ENCODE measurements around the gene PLA2G4D. TPM values are rescaled to one million over a fixed set of nuclear protein-coding genes. Genes with fewer than 3 reads are reported as not detected.

The PLA2G4D gene
- total and polyA plus RNA-seq, 10 of the 15 experiments (the other 5 are each of a cell fraction or from before 2014, with no cell fraction given), result 0.03 TPM; not detected in 9

DNA sequence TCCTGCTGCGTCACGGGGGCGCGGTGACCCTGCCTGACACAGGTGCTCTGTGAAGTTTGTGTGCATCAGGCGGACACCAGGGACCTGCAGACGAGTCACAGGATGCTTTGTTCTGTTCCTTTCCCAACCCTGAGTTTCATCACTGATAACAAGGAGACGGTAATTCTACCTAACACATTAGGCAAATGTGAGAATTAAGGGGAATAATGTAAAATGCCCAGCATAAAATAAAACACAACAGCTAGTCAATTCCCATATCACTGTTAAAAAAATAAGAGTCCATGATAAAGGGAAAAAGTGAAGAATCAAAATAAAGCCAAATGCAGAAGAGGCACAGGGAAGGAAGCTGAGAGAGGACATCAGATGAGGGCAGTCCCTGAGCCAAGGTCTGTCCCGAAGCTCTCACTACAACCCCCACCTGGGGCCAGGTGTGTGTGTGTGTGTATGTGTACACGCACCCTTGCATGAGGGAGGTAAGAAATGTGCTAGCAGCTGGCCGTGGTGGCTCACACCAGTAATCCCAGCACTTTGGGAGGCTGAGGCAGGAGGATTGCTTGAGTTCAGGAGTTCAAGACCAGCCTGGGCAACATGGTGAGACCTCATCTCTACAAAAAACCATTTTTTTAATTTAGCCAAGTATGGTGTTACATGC lies 27.5 kb downstream of the PLA2G4D start:
- in situ Hi-C loops (cut with MboI) (no loop called here), intact Hi-C loops (cut with micrococcal nuclease; ENCODE audit: unreplicated experiment) (loop anchor here (1.0 kb wide), 1 partner anchor 67 kb away; no protein-coding TSS in a partner anchor)
- POLR2A ChIA-PET, result no interaction called here
- no TSS peak for BruUV-seq (replicated peaks)
- no peak overlapping the region for H3K9ac ChIP-seq (ENCODE audit: control insufficient read depth, insufficient read depth, low read length)
- CTCF ChIA-PET, result interaction anchor here (0.6 to 1.5 kb wide), 6 partner anchors 12 to 795 kb away, joined by 3 to 7 read pairs (median 4); no protein-coding TSS in a partner anchor
- DNase-seq (ENCODE audit: low read depth, low spot score) (no peak), ATAC-seq (no peak), FAIRE-seq (peak; percentile 23)
- H4K20me1 ChIP-seq (ENCODE audit: control insufficient read depth, insufficient read depth), result no peaks in the 10 kb centered on the region
- SMC1A ChIA-PET (ENCODE audit: uncharacterized antibody, unreplicated experiment), result interaction anchor here (0.6 kb wide), 1 partner anchor 256 kb away, joined by 4 read pairs; no protein-coding TSS in a partner anchor
- H3K79me2 ChIP-seq (ENCODE audit: control insufficient read depth, insufficient read depth, low read length), result no peaks in the 10 kb centered on the region
- no peak overlapping the region for H3K4me3 ChIP-seq
- 18% methylated on average over 10 of the region's 10 CpGs for WGBS (ENCODE audit: insufficient coverage, insufficient replicate concordance, low lambda C conversion rate, missing lambda C conversion rate)
- no peak overlapping the region for H3K4me2 ChIP-seq (ENCODE audit: control insufficient read depth, insufficient read depth)
- H3K27ac ChIP-seq (ENCODE audit: control insufficient read depth, insufficient read depth), result no peak overlapping the region
- H3K9me3 ChIP-seq (replicated peaks; ENCODE audit: control insufficient read depth, insufficient read depth, low read length), result no peaks in the 10 kb centered on the region
- RAD21 ChIA-PET (ENCODE audit: unreplicated experiment), result interaction anchor here (0.7 kb wide), 1 partner anchor 77 kb away, joined by 4 read pairs; no protein-coding TSS in a partner anchor
- H3K4me1 ChIP-seq (ENCODE audit: control insufficient read depth, insufficient read depth, low read length), result peaks cover 10% of the 10 kb centered on the region
- H3K27me3 ChIP-seq (replicated peaks in 1 of 2; ENCODE audit: control insufficient read depth in 2 of 2, insufficient read depth in 2 of 2, low read length in 1 of 2), result no peaks in the 10 kb centered on the region
- H3K36me3 ChIP-seq (ENCODE audit: control insufficient read depth in 2 of 2, insufficient read depth in 2 of 2, low read length in 1 of 2), result no peaks in the 10 kb centered on the region
- no peak overlapping the region for H2AFZ ChIP-seq (ENCODE audit: control insufficient read depth, low read depth, low read length)
- TF ChIP-seq NR2C2 (IDR thresholded peaks at IDR 0.05; ENCODE audit: borderline replicate concordance, control insufficient read depth, insufficient read length, low read depth) (no peak), BCL3 (IDR thresholded peaks at IDR 0.05; ENCODE audit: borderline replicate concordance, insufficient read depth, low read depth, low read length, poor library complexity, severe bottlenecking) (no peak), ZBED1 (IDR thresholded peaks at IDR 0.05; ENCODE audit: borderline replicate concordance) (no peak), STAT3 (IDR thresholded peaks at IDR 0.05; ENCODE audit: low read depth, low read length) (no peak), IRF5 (IDR thresholded peaks at IDR 0.05; ENCODE audit: borderline replicate concordance) (no peak), IKZF2 (IDR thresholded peaks at IDR 0.05) (no peak), ZBTB11 (CRISPR knock-in tag; IDR thresholded peaks at IDR 0.05) (no peak), POLR2AphosphoS5 (IDR thresholded peaks at IDR 0.05; ENCODE audit: low read length) (no peak)
- TF ChIP-seq, protein P1, sequence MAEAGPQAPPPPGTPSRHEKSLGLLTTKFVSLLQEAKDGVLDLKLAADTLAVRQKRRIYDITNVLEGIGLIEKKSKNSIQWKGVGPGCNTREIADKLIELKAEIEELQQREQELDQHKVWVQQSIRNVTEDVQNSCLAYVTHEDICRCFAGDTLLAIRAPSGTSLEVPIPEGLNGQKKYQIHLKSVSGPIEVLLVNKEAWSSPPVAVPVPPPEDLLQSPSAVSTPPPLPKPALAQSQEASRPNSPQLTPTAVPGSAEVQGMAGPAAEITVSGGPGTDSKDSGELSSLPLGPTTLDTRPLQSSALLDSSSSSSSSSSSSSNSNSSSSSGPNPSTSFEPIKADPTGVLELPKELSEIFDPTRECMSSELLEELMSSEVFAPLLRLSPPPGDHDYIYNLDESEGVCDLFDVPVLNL (IDR thresholded peaks at IDR 0.05; ENCODE audit: low read depth, low read length), result no peak

All from GM12878 (cell line).